ENCODE measurements around the gene TBCD.

TBCD gene

DNA sequence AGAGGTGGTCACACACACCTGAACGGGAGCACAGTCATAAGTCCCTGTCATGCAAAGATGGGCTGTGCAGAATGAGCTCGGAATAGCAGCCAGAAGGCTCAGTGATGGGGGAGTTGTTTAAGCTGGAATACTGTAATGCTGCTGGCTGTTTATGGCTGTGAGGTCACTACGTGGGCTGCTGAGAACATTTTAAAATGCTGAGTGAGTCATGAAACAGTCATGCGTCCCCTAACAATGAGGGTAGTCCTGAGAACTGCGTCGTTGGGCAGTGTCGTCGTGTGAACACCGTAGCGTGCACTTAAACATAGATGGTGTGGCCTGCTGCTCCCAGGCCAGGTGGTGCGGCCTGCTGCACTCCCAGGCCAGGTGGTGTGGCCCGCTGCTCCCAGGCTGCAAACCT lies 39.7 kb downstream of the TBCD start:
- DNase-seq (ENCODE audit: low spot score) = no peak

GRCh38 chr17:82793974-82794630 lies 42.2 kb downstream of the TBCD start:
- no peak for DNase-seq (ENCODE audit: low spot score)

DNA sequence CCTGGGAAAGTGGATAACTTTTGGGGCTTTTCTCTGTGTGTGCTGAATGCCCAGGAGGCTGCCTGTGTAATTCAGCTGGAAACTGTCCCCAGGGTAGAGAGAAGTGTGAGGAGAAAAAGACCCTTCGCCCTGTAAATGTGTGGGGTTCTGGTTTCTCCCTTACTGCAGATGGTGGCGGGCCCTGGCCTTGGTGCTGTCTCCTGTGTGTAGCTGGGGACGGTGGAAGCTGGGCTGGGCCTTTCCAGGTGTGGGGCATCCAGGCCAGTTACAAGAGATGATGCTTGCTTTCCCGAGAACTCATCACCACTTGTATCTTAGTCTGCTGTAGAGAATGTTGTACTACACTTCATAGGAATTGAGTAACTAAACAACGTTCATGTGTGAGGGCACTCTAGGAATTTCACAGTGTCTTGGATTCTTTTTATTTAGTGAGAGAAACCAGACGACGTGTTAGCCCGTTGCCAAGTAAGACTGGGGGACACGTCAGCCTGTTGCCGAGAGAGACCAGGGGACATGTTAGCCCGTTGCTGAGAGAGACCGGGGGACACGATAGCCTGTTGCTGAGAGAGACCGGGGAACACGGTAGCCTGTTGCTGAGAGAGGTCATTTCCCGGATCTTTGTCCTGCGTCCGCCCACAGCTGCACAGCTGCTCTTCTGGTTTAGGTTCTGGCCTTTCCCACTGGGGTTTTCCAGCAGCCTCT lies 43.1 kb downstream of the TBCD start:
- DNase-seq (ENCODE audit: low spot score) = no peak

DNA sequence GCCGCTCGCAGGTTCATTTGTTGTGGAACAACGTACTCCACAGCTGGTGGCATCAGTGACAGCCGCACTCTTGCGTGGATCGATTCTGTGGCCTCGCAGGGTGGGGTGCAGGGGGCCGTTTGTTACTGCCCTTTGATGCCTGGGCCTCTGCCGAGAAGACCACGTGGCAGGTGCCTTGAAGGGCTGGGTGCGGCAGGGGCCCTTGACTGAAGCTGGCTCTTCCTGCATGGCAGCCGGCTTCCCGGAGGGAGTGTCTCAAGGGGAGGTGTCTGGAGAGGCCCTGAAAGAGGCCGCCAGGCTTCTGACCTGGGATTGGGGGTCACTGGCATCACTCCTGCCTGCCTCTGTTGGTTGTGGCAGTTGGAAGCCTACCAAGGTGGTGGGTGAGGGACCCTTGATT lies 43.8 kb downstream of the TBCD start:
- no peak for DNase-seq (ENCODE audit: low spot score)

DNA sequence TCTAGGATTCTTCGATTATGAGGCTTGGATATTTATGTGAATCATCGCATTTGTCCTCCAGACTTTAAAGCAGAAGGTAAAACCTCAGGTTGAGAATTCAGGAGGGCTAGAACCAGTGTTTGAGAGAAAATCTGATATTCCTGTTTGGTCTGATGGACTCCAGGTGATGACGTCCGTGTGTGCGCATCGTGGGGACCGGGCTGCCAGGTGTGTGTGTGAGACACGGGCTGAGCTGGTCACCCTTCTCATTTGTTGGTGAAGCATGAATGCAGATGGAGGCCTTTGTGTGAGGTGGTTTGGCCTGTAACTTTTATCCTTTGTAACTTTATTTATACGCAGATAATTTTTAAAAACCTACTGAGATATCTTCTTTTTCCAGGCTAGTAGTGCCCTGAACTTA lies 45.2 kb downstream of the TBCD start:
- DNase-seq (ENCODE audit: low spot score) = no peak

DNA sequence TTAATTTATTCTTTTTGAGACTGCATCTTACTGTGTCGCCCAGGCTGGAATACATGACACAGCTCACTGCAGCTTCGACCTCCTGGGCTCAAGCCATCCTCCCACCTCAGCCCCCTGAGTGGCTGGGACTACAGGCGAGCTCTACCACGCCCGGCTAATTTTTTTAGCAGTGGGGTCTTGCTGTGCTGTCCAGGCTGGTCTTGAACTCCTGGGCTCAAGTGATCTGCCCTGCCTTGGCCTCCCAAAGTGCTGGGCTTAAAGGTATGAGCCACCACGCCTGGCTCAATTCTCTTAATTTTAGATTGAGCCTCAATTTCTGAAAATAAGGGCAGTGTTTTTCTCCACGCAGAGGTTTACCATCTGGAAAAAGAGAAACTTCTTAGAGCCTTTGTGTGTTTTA lies 46.9 kb downstream of the TBCD start:
- DNase-seq (ENCODE audit: low spot score) = no peak

- DNase-seq (ENCODE audit: low spot score) = no peak
Observed at GRCh38 chr17:82799591-82799990, 47.7 kb downstream of the TBCD start.

GRCh38 chr17:82800885-82801284 lies 49.0 kb downstream of the TBCD start:
- no peak for DNase-seq (ENCODE audit: low spot score)

DNA sequence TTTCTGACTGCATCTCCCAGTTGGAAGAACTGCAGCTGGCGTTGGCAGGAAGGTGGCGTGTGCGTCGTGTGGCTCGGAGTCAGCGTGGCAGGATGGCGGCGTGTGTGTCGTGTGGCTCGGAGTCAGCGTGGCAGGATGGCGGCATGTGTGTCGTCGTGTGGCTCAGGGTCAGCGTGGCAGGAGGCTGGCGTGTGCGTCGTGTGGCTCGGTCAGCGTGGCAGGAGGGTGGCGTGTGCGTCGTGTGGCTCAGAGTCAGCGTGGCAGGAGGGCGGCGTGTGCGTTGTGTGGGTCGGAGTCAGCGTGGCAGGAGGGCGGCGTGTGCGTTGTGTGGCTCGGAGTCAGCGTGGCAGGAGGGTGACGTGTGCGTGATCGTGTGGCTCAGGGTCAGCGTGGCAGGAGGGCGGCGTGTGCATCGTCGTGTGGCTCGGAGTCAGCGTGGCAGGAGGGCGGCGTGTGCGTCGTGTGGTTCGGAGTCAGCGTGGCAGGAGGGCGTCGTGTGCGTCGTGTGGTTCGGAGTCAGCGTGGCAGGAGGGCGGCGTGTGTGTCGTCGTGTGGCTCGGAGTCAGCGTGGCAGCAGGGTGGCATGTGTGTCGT lies 49.6 kb downstream of the TBCD start:
- DNase-seq (ENCODE audit: low spot score) = no peak

DNA sequence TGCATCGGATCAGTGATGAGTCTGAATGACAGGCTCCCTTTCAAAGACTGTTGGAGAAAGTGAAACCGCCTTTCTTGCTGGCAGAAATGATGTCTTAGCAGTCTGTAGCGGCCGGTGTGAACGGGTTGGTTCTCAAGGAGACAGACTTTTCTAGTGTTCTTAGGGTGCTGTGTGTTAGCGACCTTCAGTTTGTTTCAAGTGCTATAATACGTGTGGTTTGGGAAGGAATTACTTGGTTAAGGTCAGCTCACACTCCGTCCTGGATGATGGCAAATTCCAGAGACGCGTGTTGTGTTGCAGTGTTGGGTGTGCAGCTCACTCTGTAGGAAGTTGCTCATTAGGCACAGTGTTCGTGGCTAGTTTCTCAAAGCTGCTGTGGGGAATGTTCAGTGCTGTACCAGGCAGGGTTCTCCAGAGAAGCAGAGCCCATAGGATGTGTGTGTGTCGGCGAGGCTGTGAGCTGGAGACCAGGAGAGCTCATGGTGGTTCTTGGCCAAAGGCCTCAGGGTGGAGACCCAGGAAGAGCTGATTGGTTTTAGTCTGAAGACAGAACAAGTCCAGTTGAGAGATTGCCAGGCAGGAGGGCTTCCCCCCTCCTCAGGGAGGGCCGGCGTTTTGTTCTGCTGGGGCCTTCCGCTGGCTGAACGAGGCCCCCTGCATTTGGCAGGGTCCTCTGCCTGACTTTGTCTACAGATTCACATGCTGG lies 50.4 kb downstream of the TBCD start:
- DNase-seq (ENCODE audit: low spot score) = no peak

GRCh38 chr17:82803185-82803584 lies 51.3 kb downstream of the TBCD start:
- no peak for DNase-seq (ENCODE audit: low spot score)

GRCh38 chr17:82803606-82804005 lies 51.7 kb downstream of the TBCD start:
- DNase-seq (ENCODE audit: low spot score) = no peak

GRCh38 chr17:82804442-82805191 lies 52.8 kb downstream of the TBCD start:
- no peak for DNase-seq (ENCODE audit: low spot score)

DNA sequence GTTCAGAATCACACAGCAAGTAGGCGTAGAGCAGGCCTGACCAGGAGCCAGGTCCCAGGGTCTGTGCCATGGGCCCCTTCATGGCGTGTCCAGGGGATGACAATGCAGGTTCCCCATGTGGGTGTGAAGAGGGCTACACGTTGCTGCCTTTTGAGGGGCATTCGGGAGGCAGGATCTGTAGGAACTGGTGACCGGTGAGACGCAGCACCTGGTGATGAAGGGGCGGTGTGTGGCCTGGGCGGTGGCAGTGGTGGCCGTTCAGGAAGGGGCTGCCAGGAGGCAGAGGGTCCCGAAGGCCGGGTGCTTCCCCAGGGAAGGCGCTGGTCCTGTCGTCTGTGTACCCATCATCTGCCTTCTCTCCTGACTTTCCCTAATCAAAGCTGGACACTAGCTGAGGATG lies 53.4 kb downstream of the TBCD start:
- DNase-seq (ENCODE audit: low spot score) = no peak

GRCh38 chr17:82805823-82806222 lies 54.0 kb downstream of the TBCD start:
- DNase-seq (ENCODE audit: low spot score) = no peak

GRCh38 chr17:82806645-82807044 lies 54.8 kb downstream of the TBCD start:
- no peak for DNase-seq (ENCODE audit: low spot score)

DNA sequence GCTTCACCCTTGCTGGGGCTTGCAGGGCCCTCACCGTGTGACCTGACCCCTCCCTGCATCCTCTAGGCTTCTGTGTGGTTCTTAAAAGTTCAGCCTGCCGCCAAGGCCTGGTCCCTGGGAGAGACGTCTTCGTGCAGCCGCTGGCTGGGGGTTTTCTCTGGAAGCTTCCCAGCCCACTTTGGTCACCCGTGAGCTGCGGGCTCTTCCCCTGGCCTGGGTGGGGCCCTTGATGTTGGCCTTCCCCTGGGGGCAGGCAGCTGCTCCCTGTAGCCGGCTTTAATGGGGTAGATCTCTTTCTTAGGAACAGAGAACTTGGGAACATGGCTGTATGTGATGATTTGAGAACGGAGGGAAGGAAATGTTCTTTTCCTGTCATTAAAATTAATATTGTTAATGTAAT lies 55.2 kb downstream of the TBCD start:
- DNase-seq (ENCODE audit: low spot score) = no peak

GRCh38 chr17:82807562-82807961 lies 55.7 kb downstream of the TBCD start:
- DNase-seq (ENCODE audit: low spot score) = no peak

DNA sequence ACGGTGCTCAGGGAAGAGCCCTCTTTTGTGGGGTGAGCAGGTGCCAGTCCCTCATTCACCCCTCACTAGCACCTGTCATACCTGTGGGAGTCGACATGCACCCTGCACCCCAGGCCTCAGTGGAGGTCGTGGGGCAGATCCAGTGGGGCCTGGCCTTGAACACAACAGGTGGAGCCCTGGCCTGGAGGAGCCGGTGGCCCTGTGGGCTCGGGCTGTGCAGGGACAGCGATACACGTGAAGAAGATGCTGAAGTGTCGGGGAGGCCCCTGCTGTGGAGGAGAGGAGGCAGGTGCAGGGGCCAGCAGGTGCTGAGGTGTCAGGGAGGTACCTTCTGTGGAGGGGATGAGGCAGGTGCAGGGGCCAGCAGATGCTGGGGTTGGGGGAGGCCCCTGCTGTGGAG lies 56.1 kb downstream of the TBCD start:
- DNase-seq (ENCODE audit: low spot score) = no peak

- DNase-seq (ENCODE audit: low spot score) = no peak
Observed at GRCh38 chr17:82808921-82809905, 57.3 kb downstream of the TBCD start.

Data from CD4-positive, alpha-beta T cell treated with Interleukin-6 at 100 ng/mL for 8 hours (primary cell).